K562 (cell line): ENCODE data around the gene SLC8A1. TPM values are rescaled to one million over a fixed set of nuclear protein-coding genes. Genes with fewer than 3 reads are reported as not detected.

Experiments used
- ATAC-seq: fragments of 200-7000 bp; cut with Tn5 transposase; 3 replicates; pipeline ENCODE4 v1.9.1; 2020; ENCODE audit warnings: moderate library complexity
- BruUV-seq: library from RNA; stranded (reverse); fragments of 400-500 nt; replicated peaks from 2 replicates; lab custom pipeline; 2021; lab: Mats Ljungman, UMichigan
- CTCF ChIA-PET: fragments of 300-600 bp; formaldehyde crosslinking; extraction: SDS; loops from one replicate; lab custom pipeline; 2021; ENCODE audit warnings: low intra/inter-chr PET ratio; lab: Yijun Ruan, JAX
- POLR2A ChIA-PET: fragments of 300-600, 350-650 bp; sonication (Branson Sonifier 250); formaldehyde crosslinking; extraction: SDS; loops from one replicate; lab custom pipeline; 2021; ENCODE audit warnings: antibody characterized with exemption, inconsistent platforms; lab: Yijun Ruan, JAX
- DNase-seq, 4 experiments: peaks; one replicate each; pipeline versions ENCODE4 v3.0.0 to v3.0.0-alpha.2; 2011 to 2018; ENCODE audit warnings: low spot score in 3 of 4, mixed read lengths in 3 of 4; ENCODE audit errors: extremely low read depth in 1 of 4
- FAIRE-seq: peaks from 2 replicates; lab custom pipeline; 2011; peaks lifted over from hg19 to GRCh38; lab: Jason Lieb, UNC
- H2AFZ ChIP-seq: 2 replicates; pipeline ENCODE4 v1.6.0; 2011; ENCODE audit warnings: low read depth, low read length, control low read depth, inconsistent platforms
- H3K27ac ChIP-seq: fragments of 200-600 bp; 3 replicates; pipeline ENCODE4 v1.8.0; 2011; ENCODE audit warnings: low read depth, mild to moderate bottlenecking, control low read depth, inconsistent platforms, low read length, moderate library complexity, mixed read lengths; ENCODE audit errors: extremely low read depth
- H3K27me3 ChIP-seq, 2 experiments: fragments of 300-600 bp in 1 of 2; 2 replicates in 1 of 2; 3 replicates in 1 of 2; pipeline versions ENCODE4 v1.6.0 to v1.8.0; 2011; ENCODE audit warnings: inconsistent platforms in 2 of 2, low read length in 2 of 2, mild to moderate bottlenecking in 1 of 2, mixed read lengths in 1 of 2, moderate library complexity in 1 of 2; ENCODE audit not compliant: control insufficient read depth in 2 of 2, insufficient read depth in 2 of 2
- H3K36me3 ChIP-seq: fragments of 300-600 bp; 3 replicates; pipeline ENCODE4 v1.8.0; 2011; ENCODE audit warnings: mild to moderate bottlenecking, low read length, inconsistent platforms; ENCODE audit not compliant: control insufficient read depth, insufficient read depth
- H3K4me1 ChIP-seq, 2 experiments: fragments of 200-600 bp in 1 of 2; replicated peaks in 1 of 2; 2 replicates in 1 of 2; 3 replicates in 1 of 2; pipeline versions ENCODE4 v1.5.1 to v1.8.0; 2011; ENCODE audit warnings: inconsistent platforms in 2 of 2, low read length in 2 of 2, mild to moderate bottlenecking in 1 of 2, mixed read lengths in 1 of 2, moderate library complexity in 1 of 2; ENCODE audit not compliant: control insufficient read depth in 2 of 2, insufficient read depth in 2 of 2
- H3K4me2 ChIP-seq: 2 replicates; pipeline ENCODE4 v1.6.1; 2011; ENCODE audit warnings: low read length, control low read depth, inconsistent platforms, mixed read lengths; ENCODE audit not compliant: insufficient read depth
- H3K4me3 ChIP-seq: fragments of 200-600 bp; sonication (generic), shearing (Covaris generic); 2 replicates; pipeline ENCODE4 v1.5.1; 2016; ENCODE audit warnings: control low read depth, inconsistent platforms
- H3K79me2 ChIP-seq: fragments of 200-600 bp; 3 replicates; pipeline ENCODE4 v1.8.0; 2011; ENCODE audit warnings: low read length, inconsistent platforms; ENCODE audit not compliant: control insufficient read depth, insufficient read depth
- H3K9ac ChIP-seq, 2 experiments: 2 replicates each; pipeline versions ENCODE4 v1.6.0 to v1.6.1; 2011; ENCODE audit warnings: low read depth in 2 of 2, low read length in 2 of 2, control low read depth in 1 of 2, inconsistent platforms in 1 of 2, mild to moderate bottlenecking in 1 of 2, mixed read lengths in 1 of 2; ENCODE audit not compliant: insufficient read depth in 1 of 2
- H3K9me1 ChIP-seq: one replicate; pipeline ENCODE4 v1.6.0; 2011; ENCODE audit warnings: inconsistent platforms, mild to moderate bottlenecking, low read length, moderate library complexity; ENCODE audit not compliant: control insufficient read depth, insufficient read depth
- H3K9me3 ChIP-seq: replicated peaks from 2 replicates; pipeline ENCODE4 v1.5.1; 2011; ENCODE audit warnings: low read depth, low read length, inconsistent platforms; ENCODE audit not compliant: control insufficient read depth, insufficient read depth
- H4K20me1 ChIP-seq: replicated peaks from 2 replicates; pipeline ENCODE4 v1.6.1; 2011; ENCODE audit warnings: low read length, inconsistent platforms, mixed read lengths; ENCODE audit not compliant: control insufficient read depth, insufficient read depth
- CEBPG ChIP-seq, 3 experiments: fragments of 200-800 bp in 1 of 3; sonication (Bioruptor generic) in 1 of 3; sonication (generic) in 1 of 3; formaldehyde crosslinking in 1 of 3; IDR thresholded peaks in 2 of 3; conservative IDR thresholded peaks in 1 of 3; 2 replicates each; pipeline versions ENCODE4 v1.6.1 to v1.8.0; 2016 to 2022; ENCODE audit warnings: missing compliant biosample characterization in 2 of 3, missing genetic modification characterization in 2 of 3, mild to moderate bottlenecking in 1 of 3, missing genetic modification reagents in 1 of 3
- FIP1L1 ChIP-seq: fragments of 200-400 bp; formaldehyde crosslinking; IDR thresholded peaks from 2 replicates; pipeline ENCODE4 v1.6.1; 2018; ENCODE audit warnings: mild to moderate bottlenecking, low read depth, low read length; ENCODE audit not compliant: poor library complexity, severe bottlenecking
- KHSRP ChIP-seq: fragments of 450-650 bp; IDR thresholded peaks from 2 replicates; pipeline ENCODE4 v1.6.1; 2017
- NRF1 ChIP-seq, 2 experiments: fragments of 450-650 bp; IDR thresholded peaks in 1 of 2; conservative IDR thresholded peaks in 1 of 2; 2 replicates each; pipeline ENCODE4 v1.6.1; 2014; ENCODE audit warnings: mild to moderate bottlenecking in 2 of 2
- ZNF184 ChIP-seq: sonication (generic); formaldehyde crosslinking; IDR thresholded peaks from 2 replicates; pipeline ENCODE4 v1.5.0; 2020; ENCODE audit warnings: missing genetic modification reagents
- WGBS: fragments of 100-300 bp; shearing (Covaris generic); methylation state at CpG from one replicate; pipeline ENCODE4 v1.1.6; 2016; ENCODE audit warnings: low coverage, mixed read lengths; ENCODE audit not compliant: insufficient coverage; ENCODE audit errors: missing lambda C conversion rate; 5-methylcytosine and 5-hydroxymethylcytosine counted together
- in situ Hi-C: fragments of 300-500 bp; cut with MboI; formaldehyde crosslinking; loops from 4 replicates; pipeline ENCODE4 v1.15.0; 2018; ENCODE audit warnings: inconsistent platforms, mixed read lengths
- intact Hi-C: fragments of 100-400 bp; cut with micrococcal nuclease; formaldehyde crosslinking; loops from 2 replicates; pipeline ENCODE4 v1.14.2; 2022
- polyA plus RNA-seq, 8 experiments: library from polyadenylated mRNA; depleted of rRNA in 4 of 8; stranded (reverse) in 5 of 8; unstranded in 3 of 8; fragments of >200 nt; fragmentation: Nextera tagmentation in 2 of 8; fragmentation: Illumina TruSeq in 1 of 8; extraction: Ambion mirVana in 2 of 8; extraction: Trizol in 1 of 8; gene quantifications; 2 replicates each; pipeline versions ENCODE4 v1.2.1 to v1.2.3, GENCODE V29; 2011 to 2014; ENCODE audit warnings: inconsistent platforms in 1 of 8, missing spikeins in 1 of 8
- total RNA-seq, 7 experiments: library from RNA; depleted of rRNA in 6 of 7; stranded (reverse); fragments of >200 nt in 6 of 7; fragmentation: Illumina TruSeq in 2 of 7; extraction: Trizol in 2 of 7; gene quantifications; 2 replicates each; pipeline versions ENCODE4 v1.2.1 to v1.2.3, GENCODE V29; 2011 to 2021; ENCODE audit warnings: low replicate concordance in 1 of 7
- TF ChIP-seq, protein P1 (sequence below): fragments of 450-650 bp; IDR thresholded peaks from 2 replicates; pipeline ENCODE4 v1.6.1; 2016; ENCODE audit warnings: low read depth, mild to moderate bottlenecking, moderate library complexity

Gene SLC8A1
- total and polyA plus RNA-seq, 9 of the 15 experiments (the other 6 are each of a cell fraction or from before 2014, with no cell fraction given): not detected

DNA sequence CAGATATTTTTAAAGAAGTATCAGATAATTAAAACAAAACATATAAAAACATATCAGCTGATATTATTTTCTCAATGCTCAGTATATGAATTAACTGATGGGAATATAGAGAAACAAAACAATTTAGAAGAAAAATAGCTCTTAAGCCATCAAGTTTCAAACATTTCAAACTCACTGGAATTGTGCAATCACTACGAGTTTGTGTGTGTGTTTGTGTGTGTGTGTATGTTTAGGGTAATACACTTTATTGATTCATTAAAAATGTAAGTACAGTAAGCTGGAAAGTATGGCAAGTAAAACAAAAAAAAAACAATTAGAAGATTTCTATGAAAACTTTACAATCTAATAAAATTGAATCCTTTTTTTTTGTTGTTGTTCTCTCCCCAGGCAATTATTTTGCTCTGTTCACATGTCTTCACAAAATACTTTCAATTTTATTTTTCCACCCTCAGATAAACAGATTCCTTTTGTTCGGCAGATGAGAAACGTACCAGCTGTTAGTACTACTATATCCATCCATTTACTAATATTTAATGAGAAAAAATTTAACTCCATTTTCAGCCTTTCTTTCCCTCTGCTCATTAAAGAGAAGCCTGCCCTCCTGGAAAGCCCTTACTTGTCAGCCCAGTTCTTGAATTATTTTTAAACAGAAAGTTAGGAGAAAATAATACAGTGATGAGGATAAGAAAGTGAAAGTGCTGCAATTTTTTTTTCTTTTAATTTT is 87.6 kb downstream of the SLC8A1 start:
- H4K20me1 ChIP-seq: no peaks in the 10 kb centered on the region
- ChIA-PET CTCF (no interaction called here), POLR2A (no interaction called here)
- H3K4me2 ChIP-seq: no peak overlapping the region
- H3K9ac ChIP-seq: no peak overlapping the region
- intact Hi-C loops: no loop called here
- H3K9me3 ChIP-seq: no peaks in the 10 kb centered on the region
- ATAC-seq: no peak
- BruUV-seq: no TSS peak
- 2% methylated on average over 3 of the region's 3 CpGs for WGBS
- no peaks in the 10 kb centered on the region for H3K36me3 ChIP-seq
- no peaks in the 10 kb centered on the region for H3K27me3 ChIP-seq
- no peaks in the 10 kb centered on the region for H3K79me2 ChIP-seq
- no peak overlapping the region for H2AFZ ChIP-seq
- no peak for DNase-seq
- no peaks in the 10 kb centered on the region for H3K9me1 ChIP-seq
- no peak overlapping the region for H3K4me3 ChIP-seq
- FAIRE-seq: no peak
- no peaks in the 10 kb centered on the region for H3K4me1 ChIP-seq
- no peak for TF ChIP-seq KHSRP
- no peak for TF ChIP-seq CEBPG (CRISPR knock-in tag; IDR thresholded peaks at IDR 0.05)
- peak in 1 of 2 experiments; percentile 52; a peak in 1 of 4 replicates for TF ChIP-seq CEBPG (tag; conservative IDR thresholded peaks at IDR 0.05 in 1 of 2, IDR thresholded peaks at IDR 0.05 in 1 of 2)
- TF ChIP-seq NRF1 (conservative IDR thresholded peaks at IDR 0.05 in 1 of 2, IDR thresholded peaks at IDR 0.05 in 1 of 2): no peak
- TF ChIP-seq, protein P1, sequence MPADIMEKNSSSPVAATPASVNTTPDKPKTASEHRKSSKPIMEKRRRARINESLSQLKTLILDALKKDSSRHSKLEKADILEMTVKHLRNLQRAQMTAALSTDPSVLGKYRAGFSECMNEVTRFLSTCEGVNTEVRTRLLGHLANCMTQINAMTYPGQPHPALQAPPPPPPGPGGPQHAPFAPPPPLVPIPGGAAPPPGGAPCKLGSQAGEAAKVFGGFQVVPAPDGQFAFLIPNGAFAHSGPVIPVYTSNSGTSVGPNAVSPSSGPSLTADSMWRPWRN: no peak
- TF ChIP-seq FIP1L1: no peak
- TF ChIP-seq ZNF184: no peak
- in situ Hi-C loops: no loop called here
- no peak overlapping the region for H3K27ac ChIP-seq
